GM12872 (cell line): ENCODE measurements around the gene PITPNB.

Experiments
- TF ChIP-seq, protein P1 (sequence below): IDR thresholded peaks from 3 replicates; pipeline ENCODE4 v1.5.1; 2011; ENCODE audit warnings: low read depth, mild to moderate bottlenecking, low read length, moderate library complexity; ENCODE audit not compliant: insufficient read depth

The PITPNB gene

DNA sequence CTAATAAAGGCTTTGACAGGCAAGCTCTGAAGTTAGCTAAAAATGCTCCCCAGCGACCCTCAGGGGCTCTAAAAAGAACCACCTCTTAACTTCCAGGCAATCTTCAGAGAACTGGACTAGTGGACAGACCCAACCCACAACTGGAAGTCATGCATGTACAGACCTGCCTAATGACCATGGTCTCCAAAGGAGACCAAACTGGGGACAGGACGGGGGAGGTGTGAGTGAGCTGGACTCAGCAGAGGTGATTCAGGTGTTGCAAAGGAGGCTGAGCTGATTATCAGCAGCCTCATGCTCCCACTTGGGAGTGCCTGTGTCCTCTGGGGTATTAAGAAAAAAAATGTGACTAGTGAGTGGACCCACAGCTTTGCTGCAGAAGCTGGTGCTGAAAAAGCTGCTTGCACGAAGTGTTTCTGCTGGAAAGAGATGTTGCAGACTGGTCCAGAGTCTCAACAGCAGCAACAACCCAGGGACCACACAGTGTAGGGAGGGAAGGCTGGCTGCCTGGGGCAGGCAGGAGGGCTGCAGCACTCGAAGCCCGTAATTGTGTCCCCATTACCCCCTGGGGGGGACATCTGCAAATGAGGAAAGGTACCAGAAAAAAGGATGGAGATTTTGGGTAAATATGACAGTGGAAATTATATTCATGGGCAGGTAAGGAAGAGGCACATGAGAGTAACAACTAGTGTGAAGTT is 35.3 kb downstream of the PITPNB start:
- TF ChIP-seq, protein P1, sequence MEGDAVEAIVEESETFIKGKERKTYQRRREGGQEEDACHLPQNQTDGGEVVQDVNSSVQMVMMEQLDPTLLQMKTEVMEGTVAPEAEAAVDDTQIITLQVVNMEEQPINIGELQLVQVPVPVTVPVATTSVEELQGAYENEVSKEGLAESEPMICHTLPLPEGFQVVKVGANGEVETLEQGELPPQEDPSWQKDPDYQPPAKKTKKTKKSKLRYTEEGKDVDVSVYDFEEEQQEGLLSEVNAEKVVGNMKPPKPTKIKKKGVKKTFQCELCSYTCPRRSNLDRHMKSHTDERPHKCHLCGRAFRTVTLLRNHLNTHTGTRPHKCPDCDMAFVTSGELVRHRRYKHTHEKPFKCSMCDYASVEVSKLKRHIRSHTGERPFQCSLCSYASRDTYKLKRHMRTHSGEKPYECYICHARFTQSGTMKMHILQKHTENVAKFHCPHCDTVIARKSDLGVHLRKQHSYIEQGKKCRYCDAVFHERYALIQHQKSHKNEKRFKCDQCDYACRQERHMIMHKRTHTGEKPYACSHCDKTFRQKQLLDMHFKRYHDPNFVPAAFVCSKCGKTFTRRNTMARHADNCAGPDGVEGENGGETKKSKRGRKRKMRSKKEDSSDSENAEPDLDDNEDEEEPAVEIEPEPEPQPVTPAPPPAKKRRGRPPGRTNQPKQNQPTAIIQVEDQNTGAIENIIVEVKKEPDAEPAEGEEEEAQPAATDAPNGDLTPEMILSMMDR: no peak

DNA sequence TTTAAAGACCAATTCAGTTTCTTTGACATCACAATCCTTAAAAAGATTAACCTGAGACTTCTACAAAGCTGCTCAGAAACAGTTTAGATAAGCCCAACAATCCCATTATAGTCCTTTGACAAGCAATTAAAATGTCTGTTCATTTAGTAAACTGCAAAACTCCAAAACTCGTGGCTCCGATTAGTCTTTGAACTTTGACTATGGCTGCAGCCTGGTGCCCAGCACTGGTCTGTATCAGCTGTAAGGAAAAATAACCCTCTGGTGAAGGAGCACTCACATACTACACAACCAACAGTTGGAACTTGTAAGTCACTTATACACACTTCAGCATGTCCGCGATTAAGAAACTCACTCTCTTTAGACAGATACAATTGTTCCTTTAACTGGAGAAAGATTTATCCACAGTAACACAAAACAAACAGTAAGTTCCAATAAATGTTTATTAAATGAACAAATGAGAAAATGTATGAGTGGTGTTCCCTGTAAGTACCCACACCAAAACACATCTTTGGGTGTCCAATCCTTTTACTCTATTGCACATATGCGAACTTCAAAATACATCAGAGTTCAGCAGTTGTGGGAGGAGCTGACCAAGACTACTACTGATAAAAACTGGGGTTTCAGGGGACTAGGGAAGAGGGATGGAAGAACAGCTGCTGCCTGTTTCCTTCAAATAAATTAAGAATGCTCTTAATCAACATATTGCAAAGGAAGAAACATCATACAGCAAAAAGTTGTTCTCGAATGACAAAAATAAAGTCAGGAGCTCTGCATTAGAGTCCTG is 36.4 kb downstream of the PITPNB start:
- TF ChIP-seq, protein P1: no peak

DNA sequence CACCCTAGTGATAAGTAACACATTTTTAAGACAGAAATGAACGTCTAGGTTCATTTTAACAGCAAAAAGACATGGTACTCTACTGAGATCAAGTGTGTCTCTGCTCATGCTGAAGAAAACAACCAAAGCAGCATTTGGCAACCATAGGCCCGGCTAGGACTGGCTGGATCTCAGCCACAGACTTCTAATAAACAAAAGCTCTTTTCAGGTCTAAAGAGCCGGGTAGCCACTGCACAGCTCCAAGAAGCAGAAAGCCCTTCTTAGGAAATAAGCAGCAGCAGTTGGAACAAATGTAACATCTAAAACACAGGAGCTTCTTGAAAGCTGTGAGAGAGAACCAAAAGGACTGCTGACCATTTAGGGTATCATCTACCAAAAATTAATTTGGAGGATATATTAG is 37.6 kb downstream of the PITPNB start:
- TF ChIP-seq, protein P1: no peak

DNA sequence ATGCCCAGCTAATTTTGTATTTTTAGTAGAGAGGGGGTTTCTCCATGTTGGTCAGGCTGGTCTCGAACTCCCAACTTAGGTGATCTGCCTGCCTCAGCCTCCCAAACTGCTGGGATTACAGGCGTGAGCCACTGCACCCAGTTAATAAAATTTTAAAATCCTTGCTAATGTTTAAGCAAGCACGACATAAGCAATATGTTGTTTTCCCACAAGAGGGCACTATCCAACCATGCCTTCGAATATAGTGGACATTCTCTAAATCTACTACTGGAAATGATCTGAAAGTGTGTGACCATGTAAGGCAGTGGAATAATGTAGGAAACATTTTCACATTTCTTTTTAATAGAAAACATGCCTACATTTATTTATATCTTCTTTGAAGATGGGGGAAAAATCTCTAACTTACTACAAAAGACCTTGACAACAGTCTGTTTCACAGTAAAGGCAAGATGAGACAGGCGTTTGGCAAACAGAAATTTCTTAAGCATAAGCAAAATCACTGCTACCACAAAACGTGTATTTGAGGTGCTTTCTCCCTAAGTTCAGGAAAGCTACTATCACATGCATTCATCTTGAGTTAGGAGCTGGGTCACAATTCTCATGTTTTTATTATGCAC is 38.2 kb downstream of the PITPNB start:
- TF ChIP-seq, protein P1: peak; percentile 62

DNA sequence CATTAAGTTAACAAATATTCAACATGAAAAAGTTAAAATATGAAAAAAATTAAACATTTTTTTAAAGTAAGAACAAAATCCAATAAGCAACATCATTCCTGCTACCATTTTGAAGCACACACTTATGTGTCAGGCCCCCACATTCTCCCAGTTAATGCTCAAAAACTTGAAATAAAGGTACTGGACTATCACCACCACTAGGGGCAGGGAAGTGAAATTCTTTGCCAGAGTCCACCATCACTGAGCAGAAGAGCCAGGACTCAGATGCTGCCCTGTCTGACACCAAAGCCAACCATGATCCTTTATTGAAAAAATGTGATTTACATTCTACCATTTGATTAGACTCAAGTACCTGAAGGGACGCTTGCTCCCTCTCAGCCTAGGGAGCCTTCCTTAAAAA is 39.1 kb downstream of the PITPNB start:
- TF ChIP-seq, protein P1: peak; percentile 72

DNA sequence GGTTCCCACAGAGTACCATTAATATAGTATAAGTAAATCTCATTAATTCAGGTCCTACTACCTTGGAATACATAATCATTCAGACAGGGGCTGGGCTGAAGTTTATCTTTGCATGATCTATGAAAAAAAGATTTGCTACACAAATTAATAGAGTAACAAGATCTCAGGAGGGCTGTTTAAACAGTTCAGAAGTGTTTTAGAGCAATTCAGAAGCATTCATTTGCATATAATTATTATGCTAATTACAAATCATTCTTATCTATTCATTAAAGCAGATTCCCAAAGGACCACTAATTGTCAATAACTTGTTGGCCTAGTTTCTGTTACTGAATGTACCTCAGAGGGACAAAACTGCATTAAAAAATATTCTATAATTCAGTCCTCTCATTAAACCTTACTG is 40.5 kb downstream of the PITPNB start:
- TF ChIP-seq, protein P1: no peak

DNA sequence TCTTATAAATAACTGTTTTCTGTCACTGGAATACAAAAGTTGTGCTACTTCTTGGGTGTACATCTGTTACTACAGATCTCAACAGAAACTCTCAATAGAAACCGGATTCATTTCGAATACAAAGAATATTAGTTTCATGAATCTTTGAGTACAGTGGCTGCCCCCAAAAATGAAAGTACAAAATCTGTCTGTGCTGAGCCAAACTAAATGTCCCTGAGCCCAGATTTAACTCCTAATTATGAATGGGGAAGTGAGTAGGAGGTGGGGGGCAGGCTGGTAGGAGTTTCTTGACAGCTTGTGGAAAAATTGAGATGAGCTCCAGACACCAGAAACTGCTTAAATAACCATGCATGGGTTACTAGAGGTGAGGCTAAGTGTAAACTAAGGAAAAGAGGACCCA is 41.6 kb downstream of the PITPNB start:
- TF ChIP-seq, protein P1: no peak
